ENCODE data around the gene ACSF3.

Gene ACSF3

DNA sequence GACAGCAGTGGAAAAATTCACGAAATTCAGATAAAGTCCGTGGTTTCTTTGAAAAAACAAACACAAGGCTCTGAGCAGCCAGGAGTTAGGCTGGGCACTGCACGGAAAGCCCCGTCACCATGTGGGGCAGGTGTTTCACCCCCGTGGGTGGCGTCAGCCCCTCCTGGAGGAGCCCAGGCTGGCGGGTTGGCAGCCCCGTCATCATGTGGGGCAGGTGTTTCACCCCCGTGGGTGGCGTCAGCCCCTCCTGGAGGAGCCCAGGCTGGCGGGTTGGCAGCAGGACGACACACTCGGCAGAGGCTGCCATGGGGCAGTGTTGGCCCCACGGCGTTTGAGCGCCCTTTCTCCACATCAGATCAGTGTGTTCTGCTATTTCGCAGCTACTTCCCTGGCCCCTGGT, 38.1 kb downstream of the ACSF3 start:
- no peak for DNase-seq

GRCh38 chr16:89132194-89133005, 38.7 kb downstream of the ACSF3 start:
- DNase-seq = no peak

- no peak for DNase-seq
These were observed 39.9 kb downstream of the ACSF3 start for GRCh38 chr16:89133457-89134127.

GRCh38 chr16:89134269-89134668, 40.6 kb downstream of the ACSF3 start:
- no peak for DNase-seq

- DNase-seq = no peak
These were observed 41.5 kb downstream of the ACSF3 start for GRCh38 chr16:89135166-89135565.

DNA sequence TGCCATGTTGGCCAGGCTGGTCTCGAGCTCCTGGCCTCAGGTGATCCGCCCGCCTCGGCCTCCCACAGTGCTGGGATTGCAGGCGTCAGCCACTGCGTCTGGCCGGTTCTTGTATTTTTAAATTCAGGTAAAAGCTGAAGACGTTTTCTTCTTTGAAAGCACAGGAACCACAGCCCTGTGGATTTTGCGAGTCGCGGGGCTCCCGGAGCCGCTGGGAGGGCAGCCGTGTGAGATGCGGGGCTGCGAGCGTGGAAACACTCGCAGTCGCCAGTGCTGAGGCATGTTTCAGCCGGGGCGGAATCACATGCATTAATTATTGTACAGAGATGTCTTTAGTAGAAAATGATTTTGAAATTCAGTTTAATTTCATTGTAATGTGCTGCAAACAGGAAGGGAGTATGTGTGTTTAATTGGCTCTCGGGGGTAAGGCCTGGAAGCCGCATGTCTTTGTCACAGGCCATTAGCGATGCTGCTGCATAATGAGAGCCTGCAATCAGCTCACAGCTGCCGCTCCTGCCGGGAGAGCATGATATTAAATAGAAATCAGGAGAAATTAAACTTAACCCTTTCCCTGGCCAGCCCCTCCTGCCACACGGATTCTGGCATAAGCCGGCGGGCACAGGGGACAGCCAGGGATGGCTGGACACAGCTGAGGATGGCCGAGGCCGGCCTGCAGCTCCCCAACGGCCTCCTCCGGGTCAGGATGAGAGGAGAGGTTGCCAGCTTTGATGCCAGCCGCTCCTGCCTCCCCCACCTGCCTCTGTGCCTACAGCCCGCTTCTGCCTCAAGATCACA, 42.5 kb downstream of the ACSF3 start:
- DNase-seq = no peak

- no peak for DNase-seq
These were observed 43.3 kb downstream of the ACSF3 start for GRCh38 chr16:89136931-89137330.

- no peak for DNase-seq
These were observed 44.2 kb downstream of the ACSF3 start for GRCh38 chr16:89137666-89138512.

GRCh38 chr16:89138513-89138795, 44.8 kb downstream of the ACSF3 start:
- no peak for DNase-seq

DNA sequence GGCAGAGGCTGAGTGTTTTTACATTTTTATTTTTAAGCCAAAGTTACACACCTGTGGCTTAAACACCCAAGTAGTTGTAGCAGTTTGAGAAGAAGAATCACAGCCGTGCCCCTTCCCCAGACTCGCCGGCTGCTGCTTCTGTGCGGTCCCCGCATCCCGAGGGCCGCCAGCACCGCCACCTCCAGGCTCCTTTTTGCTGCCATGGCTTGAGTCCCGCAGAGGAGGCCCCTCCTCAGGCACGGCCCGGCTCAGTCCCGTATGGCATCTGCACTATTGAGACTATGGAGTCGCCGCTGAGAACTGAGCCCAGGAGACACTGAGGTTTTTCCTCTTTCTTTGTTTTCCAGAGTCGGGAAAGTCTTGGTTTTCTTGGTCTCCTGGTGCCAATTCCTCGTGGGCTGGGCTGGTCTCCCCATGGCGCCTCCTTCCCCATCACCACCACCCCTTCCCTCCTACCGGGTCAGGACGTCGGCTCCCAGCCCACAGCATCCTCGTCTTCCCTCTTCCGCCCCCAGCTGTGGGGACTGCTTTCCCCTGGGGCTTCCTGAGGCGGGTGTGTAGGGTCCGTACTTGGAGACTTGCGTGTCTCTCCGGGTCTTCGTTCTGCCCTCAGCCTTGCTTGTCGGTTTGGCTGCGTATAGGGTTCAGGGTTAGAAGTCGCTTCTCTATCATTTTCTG, 45.3 kb downstream of the ACSF3 start:
- no peak for DNase-seq

DNA sequence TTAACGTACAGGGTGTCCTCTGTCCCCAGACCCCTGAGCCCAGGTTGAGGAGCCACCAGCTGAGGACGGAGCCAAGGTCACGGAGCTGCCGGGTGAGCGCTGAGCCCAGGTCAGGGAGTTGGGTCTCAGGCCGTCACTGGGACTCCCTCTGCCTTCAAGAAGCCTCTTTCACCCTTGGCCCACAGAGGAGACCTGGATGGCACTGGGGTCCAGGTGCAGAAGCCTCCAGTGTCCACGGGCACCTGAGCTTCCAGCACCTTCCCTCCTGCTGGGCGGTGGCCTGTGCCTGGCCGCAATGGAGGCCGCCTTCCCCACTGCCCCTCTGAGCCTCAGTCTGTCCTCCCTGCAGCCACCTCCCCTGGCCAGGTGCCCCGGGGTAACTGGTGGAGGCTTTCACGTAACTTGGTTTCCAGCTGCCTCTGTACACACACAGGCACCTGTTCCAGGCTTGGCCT, 46.3 kb downstream of the ACSF3 start:
- DNase-seq = no peak

DNA sequence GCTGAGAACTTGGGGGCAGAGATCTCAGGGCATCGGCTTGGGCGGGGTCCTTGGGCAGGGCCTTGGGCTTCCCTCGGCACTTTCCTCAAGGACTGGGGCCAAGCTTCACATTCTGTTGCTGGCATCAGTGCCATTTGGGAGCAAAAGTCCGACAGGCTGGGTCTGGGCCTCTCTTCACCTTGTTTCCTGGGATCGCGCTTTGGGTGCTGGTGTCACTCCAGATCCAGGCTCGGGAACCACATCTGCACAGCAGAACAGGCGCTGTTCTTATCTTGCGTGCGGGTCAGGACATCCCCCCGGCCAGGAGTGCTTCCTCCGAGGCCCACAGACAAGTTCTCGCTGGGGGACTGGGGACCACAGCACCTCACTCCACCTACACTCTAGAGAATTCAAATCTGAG, 46.7 kb downstream of the ACSF3 start:
- no peak for DNase-seq

DNA sequence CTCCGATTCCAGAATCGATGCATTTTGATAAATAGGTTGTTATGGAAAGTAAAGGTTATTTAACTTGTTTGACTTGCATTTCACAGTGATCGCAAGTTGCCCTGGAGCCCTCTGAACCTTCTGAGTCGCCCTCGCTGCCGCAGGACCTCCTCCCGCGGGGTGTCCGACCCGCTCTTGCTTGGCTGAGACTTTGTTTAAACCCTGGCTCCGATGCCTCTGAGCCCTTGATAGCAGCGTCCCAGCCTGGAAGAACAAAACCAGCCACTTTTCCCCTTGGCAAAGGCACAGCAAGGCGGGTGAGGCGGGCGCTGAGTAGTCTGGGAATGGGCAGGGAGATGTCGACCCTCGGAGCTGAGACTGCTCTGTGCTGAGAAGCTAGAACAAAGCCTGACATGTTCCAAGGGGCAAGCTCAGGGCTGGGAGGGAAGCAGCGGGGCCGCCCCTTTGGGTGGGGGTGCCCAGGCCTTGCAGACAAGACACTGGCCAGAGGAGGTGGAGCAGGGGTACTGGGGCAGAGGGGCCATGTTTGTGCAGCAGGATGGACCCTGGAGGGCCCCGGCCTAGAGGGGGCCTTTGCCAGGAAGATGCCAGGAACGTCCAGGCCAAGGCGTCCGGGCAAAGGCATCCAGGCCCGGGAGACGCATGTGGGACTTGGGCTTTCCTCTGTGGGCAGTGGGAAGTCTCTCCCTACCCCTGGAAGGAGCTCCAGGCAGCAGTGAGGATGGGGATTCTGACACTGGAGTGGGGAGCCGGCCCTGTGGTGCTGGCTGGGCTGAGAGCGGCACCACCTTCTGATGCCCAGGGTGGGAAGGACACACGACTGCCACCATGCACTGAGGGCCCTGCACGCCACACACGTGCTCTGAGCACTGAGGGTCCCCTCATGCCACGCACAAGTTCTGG, 47.6 kb downstream of the ACSF3 start:
- no peak for DNase-seq

DNA sequence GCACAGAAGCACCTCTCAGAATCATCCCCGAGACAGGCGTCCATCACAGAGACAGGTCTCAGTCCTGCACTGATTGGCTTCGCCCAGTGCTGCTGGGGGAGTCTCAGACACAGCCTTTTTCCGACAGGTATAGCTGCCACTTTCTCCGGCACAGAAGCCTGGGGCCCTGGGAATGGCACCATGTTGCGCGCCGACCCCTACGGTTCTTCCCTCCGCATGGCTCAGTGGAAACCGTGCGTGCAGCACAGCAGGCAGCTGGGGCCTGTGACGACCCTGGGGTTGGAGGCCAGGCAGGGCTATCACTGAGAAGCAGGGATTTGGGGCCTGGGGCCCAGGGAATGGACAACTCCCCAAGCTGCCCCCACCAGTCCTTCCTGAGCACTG, 48.2 kb downstream of the ACSF3 start:
- DNase-seq = no peak

GRCh38 chr16:89142474-89143195, 49.0 kb downstream of the ACSF3 start:
- DNase-seq = no peak

DNA sequence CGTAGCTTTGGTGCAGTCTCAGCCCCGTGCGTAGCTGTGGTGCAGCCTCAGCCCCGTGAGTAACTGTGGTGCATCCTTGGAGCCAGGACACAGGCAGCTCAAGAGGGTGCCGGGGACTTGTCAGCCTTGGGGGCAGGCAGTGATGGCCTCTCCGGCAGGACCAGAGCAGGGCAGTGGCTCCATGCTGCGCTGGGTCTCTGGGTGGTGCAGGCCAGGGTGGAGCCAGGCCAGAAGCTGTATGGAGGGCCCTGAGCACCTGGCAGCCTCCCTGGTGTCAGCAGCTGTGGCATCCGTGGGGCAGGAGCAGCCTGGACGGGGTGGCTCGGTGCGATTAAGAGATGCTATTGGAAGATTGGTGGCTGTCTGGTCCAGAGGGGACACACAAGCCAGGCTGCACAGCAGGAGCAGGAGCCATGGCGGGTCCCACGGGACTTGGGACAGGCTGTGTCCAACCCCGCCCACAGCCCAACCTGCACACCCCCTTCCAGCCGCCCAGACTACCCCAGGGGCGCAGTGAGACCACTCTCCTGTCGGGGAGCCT, 49.6 kb downstream of the ACSF3 start:
- DNase-seq = no peak

DNA sequence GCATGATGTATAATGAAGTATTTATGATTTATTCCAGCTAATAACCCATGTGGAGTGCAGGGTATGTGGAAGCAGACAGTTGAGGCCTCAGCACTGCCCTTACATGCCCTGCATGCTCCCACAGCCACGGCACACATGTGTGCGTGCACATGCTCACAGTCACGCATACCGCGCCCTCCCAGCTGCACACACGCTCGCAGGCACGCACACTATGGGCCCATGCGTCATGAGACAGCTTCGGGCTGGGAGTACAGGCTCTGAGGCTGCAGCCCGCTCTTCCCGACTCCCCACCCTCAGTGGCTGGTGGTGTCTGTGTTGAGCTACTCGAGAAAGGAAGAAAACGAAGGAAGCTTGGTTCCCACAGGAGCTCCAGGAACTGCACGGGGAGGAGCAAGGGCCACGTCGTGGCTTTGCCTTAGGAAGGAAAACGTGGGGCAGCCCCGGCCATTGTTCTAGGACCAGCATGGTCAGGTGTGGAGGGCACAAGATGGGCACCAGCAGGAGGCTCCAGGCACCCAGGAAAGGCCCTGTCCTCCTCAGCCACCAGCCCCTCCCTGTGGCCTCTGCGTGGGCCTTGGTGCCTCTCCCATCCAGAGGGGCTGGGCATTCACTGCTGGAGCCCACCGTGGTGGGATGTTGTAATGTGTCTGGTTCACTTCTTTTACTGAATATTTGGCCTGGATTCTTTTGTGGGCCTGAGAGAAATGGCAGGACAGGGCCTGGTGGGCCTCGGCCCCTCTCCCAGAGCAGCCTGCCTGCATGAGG, 50.4 kb downstream of the ACSF3 start:
- DNase-seq = no peak

DNA sequence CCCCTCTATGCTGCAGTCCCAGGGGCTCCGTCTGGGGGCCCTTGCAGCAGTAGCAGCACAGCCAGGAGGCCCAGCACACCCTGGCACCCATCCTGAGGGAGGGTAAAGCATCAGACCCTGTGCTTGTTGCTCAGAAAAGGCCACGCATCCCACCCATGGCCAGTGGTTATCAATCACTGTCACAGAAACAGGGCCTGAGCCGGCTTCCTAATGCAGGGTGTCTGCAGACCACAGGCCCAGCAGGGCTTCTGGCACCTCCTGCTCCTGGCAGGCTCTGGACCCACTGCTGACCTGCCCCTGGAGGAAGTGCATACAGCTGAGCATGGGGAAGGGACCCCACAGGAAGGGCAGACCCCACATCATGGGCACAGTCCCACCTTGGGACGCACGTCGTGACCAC, 51.0 kb downstream of the ACSF3 start:
- no peak for DNase-seq

DNA sequence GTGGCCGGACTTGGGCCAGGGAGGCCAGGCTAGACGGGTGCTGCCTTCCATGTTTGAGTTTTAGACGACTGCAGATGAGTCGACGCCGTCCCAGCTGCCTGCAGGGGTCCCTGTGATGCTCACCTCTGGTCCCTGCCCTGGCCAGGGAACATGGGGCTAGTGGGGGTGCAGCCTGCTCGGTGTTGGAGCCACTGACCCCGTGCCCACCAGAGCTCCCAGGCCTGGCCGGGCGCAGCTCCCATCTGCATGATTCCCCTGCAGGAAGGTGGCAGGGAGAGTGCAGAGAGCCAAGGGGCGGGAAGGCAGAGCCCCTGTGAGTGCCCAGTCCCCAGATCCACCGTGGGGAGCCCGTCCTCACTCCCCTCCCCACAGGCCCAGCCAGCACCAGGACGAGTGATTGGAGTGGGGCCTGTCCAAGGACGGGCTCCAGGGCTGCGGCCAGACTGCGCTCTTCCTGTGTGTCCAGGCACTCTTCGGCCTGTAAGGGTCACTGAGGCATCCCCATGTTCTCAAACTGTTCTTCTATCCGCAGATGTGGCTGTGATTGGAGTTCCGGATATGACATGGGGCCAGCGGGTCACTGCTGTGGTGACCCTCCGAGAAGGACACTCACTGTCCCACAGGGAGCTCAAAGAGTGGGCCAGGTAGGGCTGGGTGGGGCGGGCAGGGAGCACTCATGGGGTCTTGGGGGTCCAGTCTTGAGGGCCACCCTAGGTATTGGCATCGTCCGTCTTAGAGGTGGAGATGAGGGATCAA, 51.9 kb downstream of the ACSF3 start:
- DNase-seq = no peak

Data from hematopoietic multipotent progenitor cell treated with erythropoietin and hydrocortisone succinate and interleukin-3 and kit ligand, for 6 days (in vitro differentiated cells).